Astrocyte (in vitro differentiated cells and primary cell): Measurements from ENCODE around the gene REEP6. TPM values are rescaled to one million over a fixed set of nuclear protein-coding genes. Genes with fewer than 3 reads are reported as not detected.
A peak's percentile ranks its signal among the peaks of the same experiment; 100 is the strongest.

Experiments
- DNase-seq: peaks from one replicate; pipeline ENCODE4 v3.0.0-alpha.2; 2010; ENCODE audit warnings: low read depth
- FAIRE-seq: peaks from 2 replicates; lab custom pipeline; 2011; peaks lifted over from hg19 to GRCh38; lab: Jason Lieb, UNC
- H2AFZ ChIP-seq: 2 replicates; pipeline ENCODE4 v1.6.0; 2012; ENCODE audit warnings: low read depth, low read length, inconsistent platforms
- H3K27ac ChIP-seq: 2 replicates; pipeline ENCODE4 v1.5.1; 2011; ENCODE audit warnings: low read depth, low read length, inconsistent platforms
- H3K27me3 ChIP-seq: 2 replicates; pipeline ENCODE4 v1.6.0; 2011; ENCODE audit warnings: low read length, inconsistent platforms; ENCODE audit not compliant: insufficient read depth
- H3K36me3 ChIP-seq: 2 replicates; pipeline ENCODE4 v1.5.1; 2011; ENCODE audit warnings: low read length, inconsistent platforms; ENCODE audit not compliant: insufficient read depth
- H3K4me1 ChIP-seq: 2 replicates; pipeline ENCODE4 v1.5.1; 2011; ENCODE audit warnings: low read length, inconsistent platforms; ENCODE audit not compliant: insufficient read depth
- H3K4me2 ChIP-seq: 2 replicates; pipeline ENCODE4 v1.6.0; 2012; ENCODE audit warnings: low read length, inconsistent platforms
- H3K4me3 ChIP-seq: 2 replicates; pipeline ENCODE4 v1.5.1; 2011; ENCODE audit warnings: low read depth, mild to moderate bottlenecking, low read length, inconsistent platforms; ENCODE audit not compliant: insufficient read depth
- H3K79me2 ChIP-seq: 2 replicates; pipeline ENCODE4 v1.6.0; 2012; ENCODE audit warnings: mild to moderate bottlenecking, low read length, inconsistent platforms; ENCODE audit not compliant: insufficient read depth
- H3K9ac ChIP-seq: 2 replicates; pipeline ENCODE4 v1.6.0; 2012; ENCODE audit warnings: mild to moderate bottlenecking, low read length, inconsistent platforms
- H3K9me3 ChIP-seq: 2 replicates; pipeline ENCODE4 v1.5.1; 2012; ENCODE audit warnings: low read depth, mild to moderate bottlenecking, low read length, inconsistent platforms; ENCODE audit not compliant: insufficient read depth
- H4K20me1 ChIP-seq: 2 replicates; pipeline ENCODE4 v1.6.0; 2012; ENCODE audit warnings: low read length, inconsistent platforms; ENCODE audit not compliant: insufficient read depth
- H3K27ac Mint-ChIP-seq: one replicate; pipeline ENCODE4 v1.8.0; 2021; ENCODE audit warnings: mild to moderate bottlenecking, mixed read lengths; ENCODE audit not compliant: unreplicated experiment
- H3K27me3 Mint-ChIP-seq: one replicate; pipeline ENCODE4 v1.8.0; 2021; ENCODE audit warnings: low read depth, mixed read lengths; ENCODE audit not compliant: unreplicated experiment
- H3K36me3 Mint-ChIP-seq: one replicate; pipeline ENCODE4 v1.8.0; 2021; ENCODE audit warnings: low read depth, mixed read lengths; ENCODE audit not compliant: unreplicated experiment
- H3K4me1 Mint-ChIP-seq: one replicate; pipeline ENCODE4 v1.8.0; 2021; ENCODE audit warnings: low read depth, mixed read lengths; ENCODE audit not compliant: unreplicated experiment
- H3K4me3 Mint-ChIP-seq: one replicate; pipeline ENCODE4 v1.8.0; 2021; ENCODE audit warnings: mild to moderate bottlenecking, moderate library complexity, mixed read lengths; ENCODE audit not compliant: unreplicated experiment
- H3K9me3 Mint-ChIP-seq: one replicate; pipeline ENCODE4 v1.8.0; 2021; ENCODE audit warnings: mild to moderate bottlenecking, mixed read lengths; ENCODE audit not compliant: unreplicated experiment
- CTCF ChIP-seq: IDR thresholded peaks from 2 replicates; pipeline ENCODE4 v1.5.1; 2011; ENCODE audit warnings: low read depth, mild to moderate bottlenecking, inconsistent platforms, low read length, moderate library complexity; ENCODE audit not compliant: insufficient read depth
- EZH2 ChIP-seq: IDR thresholded peaks from 2 replicates; pipeline ENCODE4 v1.6.1; 2012; ENCODE audit warnings: mild to moderate bottlenecking, low read length, inconsistent platforms; ENCODE audit not compliant: insufficient read depth
- total RNA-seq: library from RNA; stranded (reverse); gene quantifications from 2 replicates; pipeline ENCODE4 v1.2.1, GENCODE V29; 2021

The REEP6 gene
- total RNA-seq, 1 donor from 2014 or later: 5.7 TPM

GRCh38 chr19:1451916-1452801, 38.8 kb upstream of the REEP6 start:
- no peak overlapping the region for H3K9ac ChIP-seq
- H3K27ac ChIP-seq: no peak overlapping the region
- H3K27me3 ChIP-seq: peaks cover 41% of the 10 kb centered on the region
- no peak for FAIRE-seq
- H3K36me3 ChIP-seq: no peaks in the 10 kb centered on the region
- H3K9me3 Mint-ChIP-seq: no peaks in the 10 kb centered on the region
- H3K79me2 ChIP-seq: no peaks in the 10 kb centered on the region
- H3K4me1 Mint-ChIP-seq: no peaks in the 10 kb centered on the region
- H3K27me3 Mint-ChIP-seq: peaks cover 37% of the 10 kb centered on the region
- no peak overlapping the region for H2AFZ ChIP-seq
- no peaks in the 10 kb centered on the region for H3K9me3 ChIP-seq
- H3K4me2 ChIP-seq: no peak overlapping the region
- H3K4me3 Mint-ChIP-seq: no peak overlapping the region
- H4K20me1 ChIP-seq: peaks cover 40% of the 10 kb centered on the region
- no peaks in the 10 kb centered on the region for H3K4me1 ChIP-seq
- no peak for DNase-seq
- TF ChIP-seq CTCF (no peak), EZH2 (peak; percentile 67)
- H3K4me3 ChIP-seq: no peak overlapping the region
- H3K27ac Mint-ChIP-seq: no peak overlapping the region
- H3K36me3 Mint-ChIP-seq: peaks cover 8% of the 10 kb centered on the region

- Mint-ChIP-seq H3K4me3 (no peak overlapping the region), H3K27me3 (peaks cover 31% of the 10 kb centered on the region), H3K4me1 (no peaks in the 10 kb centered on the region), H3K27ac (no peak overlapping the region), H3K36me3 (peaks cover 7% of the 10 kb centered on the region), H3K9me3 (no peaks in the 10 kb centered on the region)
- no peaks in the 10 kb centered on the region for H3K79me2 ChIP-seq
- no peaks in the 10 kb centered on the region for H3K36me3 ChIP-seq
- peaks cover 39% of the 10 kb centered on the region for H3K27me3 ChIP-seq
- FAIRE-seq (no peak), DNase-seq (no peak)
- no peak overlapping the region for H3K4me2 ChIP-seq
- no peak overlapping the region for H3K9ac ChIP-seq
- H4K20me1 ChIP-seq: peaks cover 32% of the 10 kb centered on the region
- no peaks in the 10 kb centered on the region for H3K9me3 ChIP-seq
- no peak overlapping the region for H3K27ac ChIP-seq
- no peak overlapping the region for H2AFZ ChIP-seq
- TF ChIP-seq EZH2: no peak
- no peak for TF ChIP-seq CTCF
- no peaks in the 10 kb centered on the region for H3K4me1 ChIP-seq
- H3K4me3 ChIP-seq: no peak overlapping the region
These were observed 38.0 kb upstream of the REEP6 start for GRCh38 chr19:1452802-1453524.
